IMR-90 (cell line): Measurements from ENCODE around the gene RAD51B. TPM values are rescaled to one million over a fixed set of nuclear protein-coding genes. Genes with fewer than 3 reads are reported as not detected.
A peak's percentile ranks its signal among the peaks of the same experiment; 100 is the strongest.

Experiments
- ATAC-seq: fragments of 200-7000 bp; cut with Tn5 transposase; 2 replicates; pipeline ENCODE4 v1.9.1; 2020; ENCODE audit warnings: low read depth, mild to moderate bottlenecking, moderate library complexity
- BruUV-seq: library from RNA; stranded (reverse); fragments of 400-500 nt; replicated peaks from 2 replicates; lab custom pipeline; 2021; lab: Mats Ljungman, UMichigan
- CTCF ChIA-PET: fragments of 300-600 bp; formaldehyde crosslinking; extraction: SDS; loops from one replicate; lab custom pipeline; 2021; ENCODE audit warnings: antibody characterized with exemption; lab: Yijun Ruan, JAX
- POLR2A ChIA-PET: fragments of 300-600 bp; sonication (Branson Sonifier 250); formaldehyde crosslinking; loops from one replicate; lab custom pipeline; 2022; ENCODE audit warnings: antibody characterized with exemption; ENCODE audit not compliant: unreplicated experiment; lab: Charles Lee
- DNase-seq: peaks from one replicate; pipeline ENCODE4 v3.0.0; 2013
- H2AFZ ChIP-seq: replicated peaks from 2 replicates; pipeline ENCODE3; 2013; ENCODE audit warnings: low read length, mild to moderate bottlenecking; ENCODE audit not compliant: poor library complexity
- H2AK5ac ChIP-seq: 2 replicates; pipeline ENCODE4 v1.6.1; 2013; ENCODE audit warnings: low read depth, low read length, inconsistent platforms
- H2AK9ac ChIP-seq: replicated peaks from 2 replicates; pipeline ENCODE3; 2013; ENCODE audit warnings: mild to moderate bottlenecking, low read depth, low read length, moderate library complexity; ENCODE audit not compliant: poor library complexity
- H2BK120ac ChIP-seq: 2 replicates; pipeline ENCODE4 v1.6.1; 2013; ENCODE audit warnings: low read depth, low read length, inconsistent platforms
- H2BK15ac ChIP-seq: 3 replicates; pipeline ENCODE4 v1.6.1; 2013; ENCODE audit warnings: low read depth, low read length, inconsistent platforms
- H2BK20ac ChIP-seq: 2 replicates; pipeline ENCODE4 v1.6.1; 2013; ENCODE audit warnings: low read depth, mild to moderate bottlenecking, inconsistent platforms, low read length, moderate library complexity
- H2BK5ac ChIP-seq: 2 replicates; pipeline ENCODE4 v1.6.1; 2013; ENCODE audit warnings: mild to moderate bottlenecking, low read depth, low read length, inconsistent platforms; ENCODE audit not compliant: poor library complexity, severe bottlenecking
- H3K14ac ChIP-seq: replicated peaks from 2 replicates; pipeline ENCODE4 v1.6.1; 2013; ENCODE audit warnings: low read depth, low read length, inconsistent platforms
- H3K18ac ChIP-seq: 2 replicates; pipeline ENCODE4 v1.6.1; 2013; ENCODE audit warnings: low read depth, low read length, control low read depth
- H3K23ac ChIP-seq: 2 replicates; pipeline ENCODE4 v1.6.1; 2013; ENCODE audit warnings: low read depth, low read length, inconsistent platforms
- H3K27ac ChIP-seq: 2 replicates; pipeline ENCODE4 v1.5.1; 2013; ENCODE audit warnings: mild to moderate bottlenecking, control low read depth, low read length; ENCODE audit not compliant: insufficient read depth
- H3K27me3 ChIP-seq: 2 replicates; pipeline ENCODE4 v1.6.1; 2013; ENCODE audit warnings: low read length; ENCODE audit not compliant: control insufficient read depth, insufficient read depth
- H3K36me3 ChIP-seq: 2 replicates; pipeline ENCODE4 v1.6.1; 2013; ENCODE audit warnings: low read length, mixed read lengths; ENCODE audit not compliant: control insufficient read depth, insufficient read depth
- H3K4ac ChIP-seq: 2 replicates; pipeline ENCODE4 v1.6.1; 2013; ENCODE audit warnings: low read depth, low read length, inconsistent platforms
- H3K4me1 ChIP-seq: 2 replicates; pipeline ENCODE4 v1.6.1; 2013; ENCODE audit warnings: low read length, mixed read lengths; ENCODE audit not compliant: control insufficient read depth, insufficient read depth
- H3K4me2 ChIP-seq: 2 replicates; pipeline ENCODE4 v1.6.1; 2013; ENCODE audit warnings: low read depth, mild to moderate bottlenecking, control low read depth, low read length, moderate library complexity
- H3K4me3 ChIP-seq: 2 replicates; pipeline ENCODE4 v1.5.1; 2013; ENCODE audit warnings: low read depth, mild to moderate bottlenecking, control low read depth, low read length, moderate library complexity; ENCODE audit not compliant: insufficient read depth
- H3K56ac ChIP-seq: 2 replicates; pipeline ENCODE4 v1.6.1; 2013; ENCODE audit warnings: low read length, inconsistent platforms; ENCODE audit not compliant: insufficient read depth; ENCODE audit errors: extremely low read depth
- H3K79me1 ChIP-seq, 2 experiments: 2 replicates each; pipeline ENCODE4 v1.6.1; 2013; ENCODE audit warnings: low read length in 2 of 2, inconsistent platforms in 1 of 2, low read depth in 1 of 2
- H3K9ac ChIP-seq: 2 replicates; pipeline ENCODE4 v1.6.1; 2013; ENCODE audit warnings: low read depth, low read length, control low read depth
- H3K9me1 ChIP-seq: 2 replicates; pipeline ENCODE4 v1.6.1; 2013; ENCODE audit warnings: low read length, inconsistent platforms; ENCODE audit not compliant: insufficient read depth
- H3K9me3 ChIP-seq: 2 replicates; pipeline ENCODE4 v1.6.1; 2013; ENCODE audit warnings: low read length; ENCODE audit not compliant: control insufficient read depth, insufficient read depth
- H4K20me1 ChIP-seq: 2 replicates; pipeline ENCODE4 v1.6.1; 2013; ENCODE audit warnings: low read length, inconsistent platforms; ENCODE audit not compliant: insufficient read depth
- H4K5ac ChIP-seq: 2 replicates; pipeline ENCODE4 v1.6.1; 2013; ENCODE audit warnings: mild to moderate bottlenecking, low read depth, low read length, control low read depth
- H4K8ac ChIP-seq, 2 experiments: 2 replicates each; pipeline ENCODE4 v1.6.1; 2013; ENCODE audit warnings: low read depth in 2 of 2, low read length in 2 of 2, control low read depth in 1 of 2, inconsistent platforms in 1 of 2
- H4K91ac ChIP-seq: 2 replicates; pipeline ENCODE4 v1.6.1; 2013; ENCODE audit warnings: low read depth, low read length, inconsistent platforms; ENCODE audit not compliant: insufficient read depth
- BHLHE40 ChIP-seq: fragments of 150-350 bp; IDR thresholded peaks from 2 replicates; pipeline ENCODE4 v1.6.1; 2016; ENCODE audit warnings: mild to moderate bottlenecking, low read depth, low read length
- CEBPB ChIP-seq: IDR thresholded peaks from 2 replicates; pipeline ENCODE4 v1.6.1; 2012; ENCODE audit warnings: low read depth, low read length, improper control_type of control experiment
- CHD1 ChIP-seq: IDR thresholded peaks from 2 replicates; pipeline ENCODE4 v1.6.1; 2012; ENCODE audit warnings: low read depth, low read length, improper control_type of control experiment
- CTCF ChIP-seq: conservative IDR thresholded peaks from 2 replicates; pipeline ENCODE4 v1.5.1; 2012; ENCODE audit warnings: mild to moderate bottlenecking, low read depth, low read length, improper control_type of control experiment
- ELK1 ChIP-seq: fragments of 150-350 bp; IDR thresholded peaks from 2 replicates; pipeline ENCODE4 v1.6.1; 2016; ENCODE audit warnings: low read depth, mild to moderate bottlenecking, low read length, moderate library complexity, borderline replicate concordance
- FOS ChIP-seq: fragments of 150-350 bp; IDR thresholded peaks from 2 replicates; pipeline ENCODE4 v1.6.1; 2016; ENCODE audit warnings: low read depth, low read length
- MAFK ChIP-seq: IDR thresholded peaks from 2 replicates; pipeline ENCODE4 v1.6.1; 2012; ENCODE audit warnings: low read depth, low read length, improper control_type of control experiment
- MAZ ChIP-seq: IDR thresholded peaks from 2 replicates; pipeline ENCODE4 v1.6.1; 2012; ENCODE audit warnings: low read depth, mild to moderate bottlenecking, low read length, improper control_type of control experiment, moderate library complexity, borderline replicate concordance
- MXI1 ChIP-seq: IDR thresholded peaks from 2 replicates; pipeline ENCODE4 v1.6.1; 2012; ENCODE audit warnings: low read depth, mild to moderate bottlenecking, low read length, moderate library complexity, borderline replicate concordance
- NFE2L2 ChIP-seq: fragments of 150-350 bp; IDR thresholded peaks from 2 replicates; pipeline ENCODE4 v1.6.1; 2016; ENCODE audit warnings: low read depth, mild to moderate bottlenecking, low read length
- POLR2A ChIP-seq: IDR thresholded peaks from 2 replicates; pipeline ENCODE4 v1.6.1; 2012; ENCODE audit warnings: mild to moderate bottlenecking, low read depth, low read length
- RAD21 ChIP-seq: IDR thresholded peaks from 2 replicates; pipeline ENCODE4 v1.6.1; 2012; ENCODE audit warnings: low read length, improper control_type of control experiment
- RCOR1 ChIP-seq: IDR thresholded peaks from 2 replicates; pipeline ENCODE4 v1.6.1; 2012; ENCODE audit warnings: mild to moderate bottlenecking, low read length, improper control_type of control experiment; ENCODE audit not compliant: insufficient replicate concordance
- RFX5 ChIP-seq: IDR thresholded peaks from 2 replicates; pipeline ENCODE4 v1.8.0; 2012; ENCODE audit warnings: low read depth, mild to moderate bottlenecking, low read length, moderate library complexity
- SMC3 ChIP-seq: fragments of 150-350 bp; IDR thresholded peaks from 2 replicates; pipeline ENCODE4 v1.6.1; 2016; ENCODE audit warnings: low read depth, mild to moderate bottlenecking, antibody characterized with exemption, low read length, moderate library complexity
- USF2 ChIP-seq: fragments of 150-350 bp; IDR thresholded peaks from 2 replicates; pipeline ENCODE4 v1.6.1; 2017; ENCODE audit warnings: mild to moderate bottlenecking, antibody characterized with exemption, low read length, low read depth
- WGBS, 2 experiments: methylation state at CpG; one replicate each; pipeline versions ENCODE4 v1.1.5 to v1.1.7; 2013; ENCODE audit warnings: missing lambda C conversion rate in 2 of 2; ENCODE audit not compliant: insufficient read length in 1 of 2; ENCODE audit errors: extremely low coverage in 2 of 2; 5-methylcytosine and 5-hydroxymethylcytosine counted together
- dilution Hi-C: fragments of 300-500 bp; cut with HindIII; formaldehyde crosslinking; loops from one replicate; pipeline ENCODE4 v1.14.3; 2018; ENCODE audit warnings: low sequenced_read_pairs; ENCODE audit not compliant: unreplicated experiment
- in situ Hi-C: fragments of 300-500 bp; cut with MboI; formaldehyde crosslinking; loops from 3 replicates; pipeline ENCODE4 v1.14.3; 2019; ENCODE audit warnings: low sequenced_read_pairs, inconsistent platforms, mixed read lengths
- intact Hi-C: fragments of 100-400 bp; cut with micrococcal nuclease; formaldehyde crosslinking; loops from 2 replicates; pipeline ENCODE4 v1.10.0; 2022
- polyA plus RNA-seq, 3 experiments: library from polyadenylated mRNA; depleted of rRNA; stranded (reverse); fragments of >200 nt; gene quantifications; 2 replicates each; pipeline ENCODE4 v1.2.3, GENCODE V29; 2012; ENCODE audit warnings: low replicate concordance in 1 of 3
- total RNA-seq: library from RNA; depleted of rRNA; stranded (reverse); fragments of >200 nt; gene quantifications from 2 replicates; pipeline ENCODE4 v1.2.3, GENCODE V29; 2012

Gene RAD51B
- total and polyA plus RNA-seq, 2 of the 4 experiments (the other 2 are of a cell fraction), result 5.1 to 18.8 TPM

- no peak overlapping the region for H4K8ac ChIP-seq
- ATAC-seq, result no peak
- H3K9me1 ChIP-seq, result 0 out of 2 replicates have a peak, but pooled peaks cover 5% of the 10 kb centered on the region
- H4K5ac ChIP-seq, result no peak overlapping the region
- H3K27me3 ChIP-seq, result no peaks in the 10 kb centered on the region
- H2BK120ac ChIP-seq, result no peak overlapping the region
- H3K4ac ChIP-seq, result no peak overlapping the region
- H4K20me1 ChIP-seq, result no peaks in the 10 kb centered on the region
- H2AK9ac ChIP-seq, result no peak overlapping the region
- WGBS, 2 experiments, result no CpG with 5 or more reads among the region's 1 CpG
- H3K23ac ChIP-seq, result no peak overlapping the region
- H3K36me3 ChIP-seq, result no peaks in the 10 kb centered on the region
- H2BK15ac ChIP-seq, result no peak overlapping the region
- POLR2A ChIA-PET, result no interaction called here
- H2AK5ac ChIP-seq, result no peak overlapping the region
- no peak overlapping the region for H3K4me2 ChIP-seq
- no peak overlapping the region for H3K4me3 ChIP-seq
- H3K4me1 ChIP-seq, result no peaks in the 10 kb centered on the region
- H2BK20ac ChIP-seq, result no peak overlapping the region
- no peak overlapping the region for H2BK5ac ChIP-seq
- H3K14ac ChIP-seq, result no peak overlapping the region
- no peak overlapping the region for H2AFZ ChIP-seq
- no TSS peak for BruUV-seq
- H3K27ac ChIP-seq, result no peak overlapping the region
- no peak overlapping the region for H4K91ac ChIP-seq
- intact Hi-C loops (loop anchor here (1.0 to 5.0 kb wide), 2 partner anchors 933 to 959 kb away; no protein-coding TSS in a partner anchor), dilution Hi-C loops (no loop called here), in situ Hi-C loops (loop anchor here (25.0 kb wide), 1 partner anchor 1229 kb away; no protein-coding TSS in a partner anchor)
- TF ChIP-seq MXI1, result no peak
- TF ChIP-seq CEBPB, result no peak
- TF ChIP-seq CHD1, result no peak
- TF ChIP-seq SMC3, result peak; percentile 21; the same call in 1 of the 2 replicates
- TF ChIP-seq BHLHE40, result no peak
- no peak for TF ChIP-seq MAZ
- TF ChIP-seq CTCF, result peak; percentile 53
- no peak for TF ChIP-seq MAFK
- TF ChIP-seq ELK1, result no peak
- TF ChIP-seq POLR2A, result no peak
- TF ChIP-seq USF2, result no peak
- TF ChIP-seq NFE2L2, result no peak
- TF ChIP-seq RCOR1, result no peak
- no peak for TF ChIP-seq FOS
- peak; percentile 51 for TF ChIP-seq RAD21
- TF ChIP-seq RFX5, result no peak
- no peak overlapping the region for H3K9ac ChIP-seq
- H3K56ac ChIP-seq, result no peak overlapping the region
- CTCF ChIA-PET, result interaction anchor here (0.6 to 1.1 kb wide), 3 partner anchors 50 to 1289 kb away, joined by 3 to 4 read pairs (median 3); no protein-coding TSS in a partner anchor
- H3K9me3 ChIP-seq, result no peaks in the 10 kb centered on the region
- no peaks in the 10 kb centered on the region for H3K79me1 ChIP-seq
- no peak overlapping the region for H3K18ac ChIP-seq
- peak; percentile 28 for DNase-seq
These were observed 64.1 kb downstream of the RAD51B start for GRCh38 chr14:67883717-67884116.
